GM18909 (cell line): Measurements from ENCODE around the gene ANKDD1A.

Experiments
- ATAC-seq: cut with Tn5 transposase; IDR thresholded peaks from one replicate; pipeline ENCODE4 v1.9.1; 2021; ENCODE audit warnings: mild to moderate bottlenecking; ENCODE audit not compliant: unreplicated experiment, poor library complexity

ANKDD1A gene

GRCh38 chr15:64951777-64952418 is 40.2 kb downstream of the ANKDD1A start:
- no peak for ATAC-seq

GRCh38 chr15:64954395-64954794 is 42.7 kb downstream of the ANKDD1A start:
- ATAC-seq: no peak

GRCh38 chr15:64959128-64959527 is 47.4 kb downstream of the ANKDD1A start:
- no peak for ATAC-seq

- no peak for ATAC-seq
Measured at GRCh38 chr15:64960153-64960552, 48.5 kb downstream of the ANKDD1A start.

GRCh38 chr15:64961013-64961412 is 49.3 kb downstream of the ANKDD1A start:
- ATAC-seq: no peak

- no peak for ATAC-seq
Measured at GRCh38 chr15:64969401-64969800, 57.7 kb downstream of the ANKDD1A start.

- ATAC-seq: no peak
Measured at GRCh38 chr15:64970698-64971097, 59.0 kb downstream of the ANKDD1A start.

- no peak for ATAC-seq
Measured at GRCh38 chr15:64975390-64975789, 63.7 kb downstream of the ANKDD1A start.

GRCh38 chr15:64979252-64979710 is 67.6 kb downstream of the ANKDD1A start:
- no peak for ATAC-seq

- no peak for ATAC-seq
Measured at GRCh38 chr15:64981812-64982431, 70.2 kb downstream of the ANKDD1A start.

- ATAC-seq: no peak
Measured at GRCh38 chr15:64982472-64982871, 70.8 kb downstream of the ANKDD1A start.

GRCh38 chr15:64985366-64986033 is 73.8 kb downstream of the ANKDD1A start:
- ATAC-seq: no peak

GRCh38 chr15:64987136-64987535 is 75.4 kb downstream of the ANKDD1A start:
- ATAC-seq: no peak

GRCh38 chr15:64989416-64990167 is 77.9 kb downstream of the ANKDD1A start, which contains the start of gene SPG21:
SPG21 (minus strand) TSS chr15:64989914; CDS start chr15:64983569, 6,345 bp downstream.
- ATAC-seq: peak; percentile 97

- no peak for ATAC-seq
Measured at GRCh38 chr15:64990168-64990470, 78.4 kb downstream of the ANKDD1A start.

- ATAC-seq: no peak
Measured at GRCh38 chr15:64991536-64992135, 79.9 kb downstream of the ANKDD1A start.

- ATAC-seq: no peak
Measured at GRCh38 chr15:64993290-64993689, 81.6 kb downstream of the ANKDD1A start.

- no peak for ATAC-seq
Measured at GRCh38 chr15:64997066-64997465, 85.4 kb downstream of the ANKDD1A start.

- no peak for ATAC-seq
Measured at GRCh38 chr15:64997745-64998375, 86.2 kb downstream of the ANKDD1A start.

GRCh38 chr15:65004993-65005392 is 93.3 kb downstream of the ANKDD1A start:
- no peak for ATAC-seq
